ENCODE data around the gene FAM181B.

DNA sequence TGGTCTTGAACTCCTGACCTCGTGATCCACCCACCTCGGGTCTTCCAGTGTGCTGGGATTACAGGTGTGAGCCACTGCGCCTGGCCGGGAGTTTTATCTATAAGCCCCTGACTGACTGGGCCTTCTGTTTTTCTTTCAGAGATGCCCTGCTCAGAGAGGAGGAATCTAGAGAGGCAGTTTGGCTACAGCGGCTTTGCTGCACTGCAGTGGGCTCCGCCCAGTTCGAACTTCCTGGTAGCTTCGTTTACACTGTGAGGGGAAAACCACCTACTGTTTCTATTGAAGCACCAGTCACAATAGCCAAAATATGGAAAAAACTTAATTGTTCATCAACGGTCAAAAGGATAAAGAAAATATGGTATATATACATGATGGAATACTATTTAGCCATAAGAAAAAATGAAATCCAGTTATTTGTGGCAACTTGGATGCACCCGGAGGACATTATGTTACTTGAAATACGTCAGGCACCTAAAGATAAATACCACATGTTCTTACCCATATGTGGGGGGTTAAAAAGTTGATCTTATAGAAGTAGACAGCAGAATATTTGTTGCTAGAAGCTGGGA, 31.9 kb upstream of the FAM181B start:
- TF ChIP-seq, protein P1, sequence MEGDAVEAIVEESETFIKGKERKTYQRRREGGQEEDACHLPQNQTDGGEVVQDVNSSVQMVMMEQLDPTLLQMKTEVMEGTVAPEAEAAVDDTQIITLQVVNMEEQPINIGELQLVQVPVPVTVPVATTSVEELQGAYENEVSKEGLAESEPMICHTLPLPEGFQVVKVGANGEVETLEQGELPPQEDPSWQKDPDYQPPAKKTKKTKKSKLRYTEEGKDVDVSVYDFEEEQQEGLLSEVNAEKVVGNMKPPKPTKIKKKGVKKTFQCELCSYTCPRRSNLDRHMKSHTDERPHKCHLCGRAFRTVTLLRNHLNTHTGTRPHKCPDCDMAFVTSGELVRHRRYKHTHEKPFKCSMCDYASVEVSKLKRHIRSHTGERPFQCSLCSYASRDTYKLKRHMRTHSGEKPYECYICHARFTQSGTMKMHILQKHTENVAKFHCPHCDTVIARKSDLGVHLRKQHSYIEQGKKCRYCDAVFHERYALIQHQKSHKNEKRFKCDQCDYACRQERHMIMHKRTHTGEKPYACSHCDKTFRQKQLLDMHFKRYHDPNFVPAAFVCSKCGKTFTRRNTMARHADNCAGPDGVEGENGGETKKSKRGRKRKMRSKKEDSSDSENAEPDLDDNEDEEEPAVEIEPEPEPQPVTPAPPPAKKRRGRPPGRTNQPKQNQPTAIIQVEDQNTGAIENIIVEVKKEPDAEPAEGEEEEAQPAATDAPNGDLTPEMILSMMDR (IDR thresholded peaks at IDR 0.05), result no peak
- TF ChIP-seq POLR2A (IDR thresholded peaks at IDR 0.05), result no peak

Measured in lower leg skin (tissue), 3 donors.